Astrocyte of the cerebellum (primary cell): ENCODE measurements around the gene MACC1.
A peak's percentile ranks its signal among the peaks of the same experiment; 100 is the strongest.

Experiments
- DNase-seq: peaks from one replicate; pipeline ENCODE4 v3.0.0-alpha.2; 2011; ENCODE audit warnings: low read depth
- H3K4me3 ChIP-seq: 2 replicates; pipeline ENCODE4 v1.5.1; 2011; ENCODE audit warnings: mild to moderate bottlenecking, low read depth, low read length, moderate library complexity
- CTCF ChIP-seq: IDR thresholded peaks from 2 replicates; pipeline ENCODE4 v1.5.1; 2012; ENCODE audit warnings: low read length, low read depth, moderate library complexity, mild to moderate bottlenecking; ENCODE audit errors: missing control alignments
- in situ Hi-C: cut with HindIII; loops from 2 replicates; pipeline ENCODE4 v1.10.0; 2017; ENCODE audit warnings: low sequenced_read_pairs

MACC1 gene

GRCh38 chr7:20229646-20230500, 12.7 kb upstream of the MACC1 start:
- in situ Hi-C loops: no loop called here
- no peak overlapping the region for H3K4me3 ChIP-seq
- peak; percentile 74 for DNase-seq
- TF ChIP-seq CTCF: no peak

GRCh38 chr7:20229081-20229480, 11.9 kb upstream of the MACC1 start:
- in situ Hi-C loops: no loop called here
- no peak for TF ChIP-seq CTCF
- no peak overlapping the region for H3K4me3 ChIP-seq
- no peak for DNase-seq

GRCh38 chr7:20228654-20229053, 11.5 kb upstream of the MACC1 start:
- DNase-seq: no peak
- TF ChIP-seq CTCF: no peak
- H3K4me3 ChIP-seq: no peak overlapping the region
- in situ Hi-C loops: no loop called here

GRCh38 chr7:20227291-20227795, 10.2 kb upstream of the MACC1 start:
- in situ Hi-C loops: no loop called here
- no peak for DNase-seq
- no peak for TF ChIP-seq CTCF
- H3K4me3 ChIP-seq: no peak overlapping the region

- DNase-seq: no peak
- in situ Hi-C loops: no loop called here
- no peak overlapping the region for H3K4me3 ChIP-seq
- no peak for TF ChIP-seq CTCF
Observed at GRCh38 chr7:20226860-20227259, 9.7 kb upstream of the MACC1 start.

GRCh38 chr7:20225384-20225783, 8.2 kb upstream of the MACC1 start:
- no peak for DNase-seq
- in situ Hi-C loops: no loop called here
- TF ChIP-seq CTCF: no peak
- no peak overlapping the region for H3K4me3 ChIP-seq
